MM.1S (cell line): Measurements from ENCODE around the gene PPM1F.

Source experiments
- DNase-seq: peaks from one replicate; pipeline ENCODE4 v3.0.0-alpha.2; 2015
- H2AFZ ChIP-seq: fragments of 300-600 bp; sonication (generic); 2 replicates; pipeline ENCODE4 v1.6.0; 2016; ENCODE audit warnings: antibody characterized with exemption, low read length
- H3F3A ChIP-seq: fragments of 300-600 bp; sonication (generic); 2 replicates; pipeline ENCODE4 v1.6.1; 2016; ENCODE audit warnings: mild to moderate bottlenecking, antibody characterized with exemption, low read length, moderate library complexity, mixed read lengths; ENCODE audit not compliant: insufficient read depth
- H3K27ac ChIP-seq: fragments of 300-600 bp; sonication (generic); 2 replicates; pipeline ENCODE4 v1.5.1; 2016; ENCODE audit warnings: mild to moderate bottlenecking, low read length
- H3K27me3 ChIP-seq: fragments of 300-600 bp; sonication (generic); replicated peaks from 2 replicates; pipeline ENCODE4 v1.6.0; 2016; ENCODE audit warnings: low read length; ENCODE audit not compliant: insufficient read depth
- H3K36me3 ChIP-seq: fragments of 300-600 bp; sonication (generic); replicated peaks from 2 replicates; pipeline ENCODE4 v1.6.1; 2016; ENCODE audit warnings: mild to moderate bottlenecking, low read length, mixed read lengths; ENCODE audit not compliant: insufficient read depth
- H3K4me1 ChIP-seq: fragments of 300-600 bp; sonication (generic); 2 replicates; pipeline ENCODE4 v1.6.1; 2016; ENCODE audit warnings: low read length, mixed read lengths
- H3K4me2 ChIP-seq: fragments of 300-600 bp; sonication (generic); 2 replicates; pipeline ENCODE4 v1.6.0; 2016; ENCODE audit warnings: low read depth, low read length
- H3K4me3 ChIP-seq: fragments of 300-600 bp; sonication (generic); 2 replicates; pipeline ENCODE4 v1.5.1; 2016; ENCODE audit warnings: low read length, mixed read lengths
- H3K79me2 ChIP-seq: fragments of 300-600 bp; sonication (generic); 2 replicates; pipeline ENCODE4 v1.6.1; 2016; ENCODE audit warnings: mixed run types, low read length, mixed read lengths
- H3K9ac ChIP-seq: fragments of 300-600 bp; sonication (generic); 2 replicates; pipeline ENCODE4 v1.6.1; 2016; ENCODE audit warnings: low read length, mixed read lengths
- H3K9me2 ChIP-seq: fragments of 300-600 bp; sonication (generic); replicated peaks from 2 replicates; pipeline ENCODE4 v1.6.1; 2016; ENCODE audit warnings: mild to moderate bottlenecking, low read length, mixed read lengths; ENCODE audit not compliant: insufficient read depth
- H3K9me3 ChIP-seq: fragments of 300-600 bp; sonication (generic); replicated peaks from 2 replicates; pipeline ENCODE4 v1.6.1; 2016; ENCODE audit warnings: mild to moderate bottlenecking, low read length, mixed read lengths; ENCODE audit not compliant: insufficient read depth
- H4K20me1 ChIP-seq: fragments of 300-600 bp; sonication (generic); 2 replicates; pipeline ENCODE4 v1.6.1; 2016; ENCODE audit warnings: mild to moderate bottlenecking, low read length, moderate library complexity, mixed read lengths; ENCODE audit not compliant: insufficient read depth
- CTCF ChIP-seq: fragments of 300-600 bp; sonication (generic); IDR thresholded peaks from 2 replicates; pipeline ENCODE4 v1.5.1; 2016; ENCODE audit warnings: antibody characterized with exemption, low read length, mixed read lengths
- EZH2 ChIP-seq: fragments of 300-600 bp; sonication (generic); optimal IDR thresholded peaks from 2 replicates; pipeline ENCODE3; 2017; ENCODE audit warnings: low read depth, mild to moderate bottlenecking, antibody characterized with exemption, low read length, mixed read lengths
- EZH2phosphoT487 ChIP-seq: fragments of 300-600 bp; sonication (generic); IDR thresholded peaks from 2 replicates; pipeline ENCODE4 v1.6.1; 2018; ENCODE audit warnings: antibody characterized with exemption, low read length

The PPM1F gene

GRCh38 chr22:21982338-21982965 lies 29.8 kb upstream of the PPM1F start, which contains the start of gene TOP3B:
TSS of gene TOP3B (minus strand) at chr22:21982787. CDS start at chr22:21975709, 7,078 bp downstream.
- Histone ChIP-seq H3K4me3 (peak within 1 kb of the TSS; percentile 97), H3K36me3 (no peaks in the 10 kb centered on the region), H3K4me2 (peak within 1 kb of the TSS; percentile 92), H3K9ac (peak within 1 kb of the TSS; percentile 95), H3K27me3 (no peaks in the 10 kb centered on the region), H3F3A (no peaks in the 10 kb centered on the region), H3K4me1 (no peaks in the 10 kb centered on the region), H3K27ac (no peak within 1 kb of the TSS), H3K9me3 (no peaks in the 10 kb centered on the region), H4K20me1 (no peaks in the 10 kb centered on the region), H3K9me2 (no peaks in the 10 kb centered on the region), H2AFZ (peak within 1 kb of the TSS; percentile 98), H3K79me2 (peaks cover 43% of the 10 kb centered on the region)
- no peak for TF ChIP-seq CTCF
- TF ChIP-seq EZH2phosphoT487: no peak
- TF ChIP-seq EZH2: no peak
- peak; percentile 82 for DNase-seq

GRCh38 chr22:21981874-21982273 lies 29.2 kb upstream of the PPM1F start:
- no peak for TF ChIP-seq CTCF
- no peak overlapping the region for H3K27ac ChIP-seq
- peak overlapping the region; percentile 95 for H3K9ac ChIP-seq
- H3K4me2 ChIP-seq: peak overlapping the region; percentile 92
- DNase-seq: no peak
- no peaks in the 10 kb centered on the region for H3K9me2 ChIP-seq
- no peaks in the 10 kb centered on the region for H3K36me3 ChIP-seq
- no peaks in the 10 kb centered on the region for H3K27me3 ChIP-seq
- H3K9me3 ChIP-seq: no peaks in the 10 kb centered on the region
- H3K79me2 ChIP-seq: peaks cover 43% of the 10 kb centered on the region
- no peaks in the 10 kb centered on the region for H4K20me1 ChIP-seq
- H3F3A ChIP-seq: no peaks in the 10 kb centered on the region
- peak overlapping the region; percentile 98 for H2AFZ ChIP-seq
- no peaks in the 10 kb centered on the region for H3K4me1 ChIP-seq
- peak overlapping the region; percentile 97 for H3K4me3 ChIP-seq

GRCh38 chr22:21980547-21980946 lies 27.9 kb upstream of the PPM1F start:
- Histone ChIP-seq H3F3A (no peaks in the 10 kb centered on the region), H3K9me2 (no peaks in the 10 kb centered on the region), H3K36me3 (no peaks in the 10 kb centered on the region), H3K4me2 (no peak overlapping the region), H3K4me1 (no peaks in the 10 kb centered on the region), H3K4me3 (no peak overlapping the region), H2AFZ (no peak overlapping the region), H3K9ac (no peak overlapping the region), H3K79me2 (peaks cover 43% of the 10 kb centered on the region), H3K27me3 (no peaks in the 10 kb centered on the region), H3K27ac (no peak overlapping the region), H3K9me3 (no peaks in the 10 kb centered on the region), H4K20me1 (no peaks in the 10 kb centered on the region)
- DNase-seq: no peak
- TF ChIP-seq EZH2: no peak

GRCh38 chr22:21978564-21979386 lies 26.1 kb upstream of the PPM1F start:
- no peak overlapping the region for H2AFZ ChIP-seq
- no peak overlapping the region for H3K9ac ChIP-seq
- H3K4me1 ChIP-seq: no peaks in the 10 kb centered on the region
- H3K9me2 ChIP-seq: no peaks in the 10 kb centered on the region
- no peaks in the 10 kb centered on the region for H3K9me3 ChIP-seq
- DNase-seq: no peak
- H3K4me2 ChIP-seq: no peak overlapping the region
- no peak overlapping the region for H3K27ac ChIP-seq
- no peaks in the 10 kb centered on the region for H3K36me3 ChIP-seq
- H3K4me3 ChIP-seq: no peak overlapping the region
- H3F3A ChIP-seq: no peaks in the 10 kb centered on the region
- TF ChIP-seq EZH2 (no peak), EZH2phosphoT487 (no peak), CTCF (no peak)
- no peaks in the 10 kb centered on the region for H4K20me1 ChIP-seq
- H3K79me2 ChIP-seq: peaks cover 43% of the 10 kb centered on the region
- H3K27me3 ChIP-seq: no peaks in the 10 kb centered on the region
